Glutamatergic neuron (in vitro differentiated cells): ENCODE data around the gene PALM. TPM values are rescaled to one million over a fixed set of nuclear protein-coding genes. Genes with fewer than 3 reads are reported as not detected.
A peak's percentile ranks its signal among the peaks of the same experiment; 100 is the strongest.

ENCODE experiments used
- DNase-seq: peaks from one replicate; pipeline ENCODE4 v3.0.0; 2022
- H3K27ac Mint-ChIP-seq: one replicate; pipeline ENCODE4 v1.8.0; 2020; ENCODE audit warnings: mild to moderate bottlenecking, mixed read lengths, inconsistent platforms; ENCODE audit not compliant: unreplicated experiment
- H3K27me3 Mint-ChIP-seq: one replicate; pipeline ENCODE4 v1.8.0; 2020; ENCODE audit warnings: mild to moderate bottlenecking, moderate library complexity, mixed read lengths, inconsistent platforms; ENCODE audit not compliant: unreplicated experiment
- H3K36me3 Mint-ChIP-seq: one replicate; pipeline ENCODE4 v1.8.0; 2020; ENCODE audit warnings: mild to moderate bottlenecking, mixed read lengths, inconsistent platforms; ENCODE audit not compliant: unreplicated experiment
- H3K4me1 Mint-ChIP-seq: one replicate; pipeline ENCODE4 v1.8.0; 2020; ENCODE audit warnings: mild to moderate bottlenecking, low read depth, mixed read lengths, inconsistent platforms; ENCODE audit not compliant: unreplicated experiment
- H3K4me3 Mint-ChIP-seq: one replicate; pipeline ENCODE4 v1.8.0; 2020; ENCODE audit warnings: mild to moderate bottlenecking, mixed read lengths, inconsistent platforms; ENCODE audit not compliant: unreplicated experiment
- H3K9me3 Mint-ChIP-seq: one replicate; pipeline ENCODE4 v1.8.0; 2020; ENCODE audit warnings: mild to moderate bottlenecking, moderate library complexity, mixed read lengths, inconsistent platforms; ENCODE audit not compliant: unreplicated experiment
- long read RNA-seq: library from polyadenylated mRNA; unstranded; transcript quantifications from one replicate; pipeline ENCODE4 v2.0.0, GENCODE V29; 2020; ENCODE audit not compliant: unreplicated experiment
- total RNA-seq: library from RNA; stranded (reverse); fragmentation: NEBNext Ultra II Directional; extraction: Animal tissue kit (Norgen Biotek cat#: 25700); gene quantifications from one replicate; pipeline ENCODE4 v1.2.1, GENCODE V29; 2021; ENCODE audit not compliant: unreplicated experiment
- TF ChIP-seq, protein P1 (sequence below): fragments of 200-600 bp; sonication (generic); IDR thresholded peaks from one replicate; pipeline ENCODE4 v1.5.0; 2021; ENCODE audit not compliant: partially characterized antibody, unreplicated experiment

Gene PALM
- total RNA-seq: 349 TPM
- long read RNA-seq, partial matches to known transcripts: 0 of 17 reads
- long read RNA-seq, other reads (novel, unspliced or antisense): 16 of 17 reads

DNA sequence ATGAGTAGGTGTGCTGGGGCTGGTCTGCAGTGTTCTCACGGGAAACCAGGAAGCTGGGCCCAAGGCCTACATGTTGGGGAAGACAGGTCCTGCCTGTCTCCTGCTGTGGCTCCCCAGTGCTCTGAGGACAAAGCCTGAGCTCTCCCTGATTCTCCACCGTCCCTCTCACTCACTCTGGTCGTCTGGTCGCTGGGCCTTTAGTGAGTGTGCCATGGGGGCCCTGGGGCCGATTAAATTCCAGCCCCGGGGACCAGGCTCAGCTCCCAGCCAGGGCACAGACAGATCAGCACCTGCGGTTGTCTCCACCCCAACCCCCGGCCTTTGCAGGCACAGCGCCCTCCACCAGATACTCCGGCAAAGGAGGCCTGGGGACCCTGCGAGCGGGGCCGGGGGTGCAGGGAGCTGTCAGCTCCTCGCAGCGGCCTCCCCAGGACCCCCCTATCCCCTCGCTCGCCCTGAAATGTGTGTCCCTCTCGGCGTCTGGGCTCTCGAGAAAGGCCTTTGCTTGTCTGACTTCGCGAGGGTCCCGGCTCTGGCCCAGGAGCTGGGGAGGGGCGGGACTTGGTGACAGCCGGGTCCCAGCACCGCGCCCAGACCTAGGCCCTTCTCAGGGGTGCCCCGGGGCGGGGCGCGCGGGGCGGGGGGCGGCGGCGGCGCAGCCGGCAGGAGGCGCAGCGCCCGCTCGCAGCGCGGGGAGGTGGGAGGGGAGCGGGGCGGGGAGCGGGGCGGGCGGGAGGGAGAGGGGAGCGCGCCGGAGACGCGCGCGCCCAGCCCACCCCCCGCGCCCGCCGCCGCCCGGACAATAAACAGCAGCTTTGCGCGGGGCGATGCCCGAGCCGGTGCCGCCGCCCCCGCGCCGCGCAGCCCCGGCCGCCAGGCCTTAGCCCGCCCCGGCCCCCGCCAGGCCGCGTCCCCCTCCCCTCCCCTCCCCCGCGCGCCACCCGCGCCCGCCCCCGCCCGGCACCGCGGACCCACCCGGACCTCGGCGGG is at the start of gene PALM:
Gene PALM (plus strand): TSS at position 782 of the 990 bp plus-strand sequence. CDS start 212 bp downstream, outside the sequence.
- peaks cover 22% of the 10 kb centered on the region for H3K27me3 Mint-ChIP-seq

GRCh38 chr19:660793-661426 is 47.8 kb upstream of the PALM start:
- peaks cover 10% of the 10 kb centered on the region for H3K27me3 Mint-ChIP-seq
- TF ChIP-seq, protein P1, sequence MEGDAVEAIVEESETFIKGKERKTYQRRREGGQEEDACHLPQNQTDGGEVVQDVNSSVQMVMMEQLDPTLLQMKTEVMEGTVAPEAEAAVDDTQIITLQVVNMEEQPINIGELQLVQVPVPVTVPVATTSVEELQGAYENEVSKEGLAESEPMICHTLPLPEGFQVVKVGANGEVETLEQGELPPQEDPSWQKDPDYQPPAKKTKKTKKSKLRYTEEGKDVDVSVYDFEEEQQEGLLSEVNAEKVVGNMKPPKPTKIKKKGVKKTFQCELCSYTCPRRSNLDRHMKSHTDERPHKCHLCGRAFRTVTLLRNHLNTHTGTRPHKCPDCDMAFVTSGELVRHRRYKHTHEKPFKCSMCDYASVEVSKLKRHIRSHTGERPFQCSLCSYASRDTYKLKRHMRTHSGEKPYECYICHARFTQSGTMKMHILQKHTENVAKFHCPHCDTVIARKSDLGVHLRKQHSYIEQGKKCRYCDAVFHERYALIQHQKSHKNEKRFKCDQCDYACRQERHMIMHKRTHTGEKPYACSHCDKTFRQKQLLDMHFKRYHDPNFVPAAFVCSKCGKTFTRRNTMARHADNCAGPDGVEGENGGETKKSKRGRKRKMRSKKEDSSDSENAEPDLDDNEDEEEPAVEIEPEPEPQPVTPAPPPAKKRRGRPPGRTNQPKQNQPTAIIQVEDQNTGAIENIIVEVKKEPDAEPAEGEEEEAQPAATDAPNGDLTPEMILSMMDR: no peak
- H3K9me3 Mint-ChIP-seq: peaks cover 10% of the 10 kb centered on the region
- H3K4me3 Mint-ChIP-seq: peak overlapping the region; percentile 81
- H3K27ac Mint-ChIP-seq: peak overlapping the region; percentile 62
- DNase-seq: no peak
- peaks cover 9% of the 10 kb centered on the region for H3K4me1 Mint-ChIP-seq
- no peaks in the 10 kb centered on the region for H3K36me3 Mint-ChIP-seq

More for the DNA sequence above, at the start of gene PALM:
- H3K27ac Mint-ChIP-seq: peak within 1 kb of the TSS; percentile 82
- peak; percentile 86 for DNase-seq
- H3K9me3 Mint-ChIP-seq: peaks cover 20% of the 10 kb centered on the region
- no peaks in the 10 kb centered on the region for H3K36me3 Mint-ChIP-seq
- TF ChIP-seq, protein P1: no peak
- peak within 1 kb of the TSS; percentile 75 for H3K4me3 Mint-ChIP-seq
- H3K4me1 Mint-ChIP-seq: peaks cover 13% of the 10 kb centered on the region

DNA sequence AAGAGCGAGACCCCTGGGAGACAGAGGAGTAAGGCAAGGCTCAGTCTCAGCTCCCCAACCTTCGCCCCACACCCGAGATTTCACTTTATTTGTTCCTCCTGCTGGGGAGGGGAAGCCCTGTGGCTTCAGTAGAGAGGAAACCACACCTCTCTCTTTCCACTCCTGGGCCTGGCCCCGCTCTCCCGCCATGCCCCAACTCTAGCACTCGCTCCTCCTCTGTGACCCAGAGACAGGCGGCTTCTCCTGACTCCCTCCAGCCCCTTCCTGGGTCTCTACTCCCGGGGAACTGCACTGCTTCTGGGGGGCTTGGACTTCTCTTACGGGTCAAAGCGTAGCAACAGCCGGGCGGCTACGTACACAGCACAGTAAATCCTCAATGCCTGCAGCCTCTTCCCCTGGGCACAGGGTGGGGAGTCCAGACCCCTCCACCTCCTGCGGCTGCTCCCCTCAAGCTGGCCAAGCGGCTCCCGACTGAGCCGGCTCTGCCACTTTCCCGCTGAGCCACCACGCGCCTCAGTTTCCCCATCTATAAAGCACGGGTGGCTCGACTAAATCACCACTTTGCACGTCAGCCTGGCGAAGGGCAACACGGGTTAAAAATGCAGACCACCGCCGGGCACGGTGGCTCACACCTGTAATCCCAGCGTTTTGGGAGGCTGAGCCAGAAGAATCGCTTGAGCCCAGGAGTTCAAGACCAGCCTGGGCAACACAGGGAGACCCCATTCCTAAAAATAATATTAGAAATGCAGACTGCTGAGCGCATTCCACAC is 47.1 kb upstream of the PALM start:
- Mint-ChIP-seq H3K27me3 (peaks cover 10% of the 10 kb centered on the region), H3K9me3 (peaks cover 12% of the 10 kb centered on the region), H3K4me3 (peak overlapping the region; percentile 81), H3K27ac (no peak overlapping the region), H3K36me3 (no peaks in the 10 kb centered on the region), H3K4me1 (peaks cover 4% of the 10 kb centered on the region)
- DNase-seq: no peak
- TF ChIP-seq, protein P1: no peak

GRCh38 chr19:662207-662961 is 46.4 kb upstream of the PALM start:
- Mint-ChIP-seq H3K4me3 (peak overlapping the region; percentile 81), H3K27ac (no peak overlapping the region), H3K9me3 (peaks cover 15% of the 10 kb centered on the region), H3K36me3 (no peaks in the 10 kb centered on the region), H3K4me1 (peaks cover 4% of the 10 kb centered on the region), H3K27me3 (peaks cover 10% of the 10 kb centered on the region)
- TF ChIP-seq, protein P1: no peak
- DNase-seq: no peak
